ENCODE data around the gene FBXO41.

GRCh38 chr2:73266061-73266901, 18.0 kb downstream of the FBXO41 start:
- TF ChIP-seq ZNF274 (IDR thresholded peaks at IDR 0.05; ENCODE audit: low read length) (no peak), ZNF274 (tag by site-specific recombination; IDR thresholded peaks at IDR 0.05; ENCODE audit: borderline replicate concordance) (no peak), CTCF (tag by site-specific recombination; IDR thresholded peaks at IDR 0.05) (no peak), ZNF426 (tag by site-specific recombination; IDR thresholded peaks at IDR 0.05) (no peak), KLF7 (tag by site-specific recombination; IDR thresholded peaks at IDR 0.05; ENCODE audit: borderline replicate concordance) (no peak), PRDM10 (tag by site-specific recombination; IDR thresholded peaks at IDR 0.05) (no peak), ZNF239 (tag by site-specific recombination; IDR thresholded peaks at IDR 0.05) (no peak), ZNF501 (tag by site-specific recombination; IDR thresholded peaks at IDR 0.05) (no peak)

Data from HEK293 (cell line).